GM12878 (cell line): ENCODE measurements around the gene FBXO42. TPM values are rescaled to one million over a fixed set of nuclear protein-coding genes. Genes with fewer than 3 reads are reported as not detected.
"Not testable (repeated sequence)": the region's sequence is repeated elsewhere in the genome, so short reads cannot be mapped to it uniquely, and the experiment has no call there.

Experiments used
- ATAC-seq: fragments of 200-7000 bp; cut with Tn5 transposase; 3 replicates; pipeline ENCODE4 v1.9.1; 2020; ENCODE audit warnings: mild to moderate bottlenecking, moderate library complexity
- BruUV-seq: library from RNA; stranded (reverse); fragments of 400-500 nt; replicated peaks from 2 replicates; lab custom pipeline; 2021; lab: Mats Ljungman, UMichigan
- CTCF ChIA-PET: fragments of 300-600 bp; sonication (Branson Sonifier 250); formaldehyde crosslinking; extraction: SDS; loops from one replicate; lab custom pipeline; 2021; ENCODE audit warnings: inconsistent platforms; lab: Yijun Ruan, JAX
- POLR2A ChIA-PET: fragments of 350-600 bp; formaldehyde crosslinking; extraction: SDS; loops from one replicate; lab custom pipeline; 2021; ENCODE audit warnings: inconsistent platforms; lab: Charles Lee
- RAD21 ChIA-PET: fragments of 300-600 bp; sonication (Branson Sonifier 250); formaldehyde crosslinking; loops from one replicate; lab custom pipeline; 2023; ENCODE audit warnings: antibody characterized with exemption; ENCODE audit not compliant: unreplicated experiment; lab: Charles Lee
- SMC1A ChIA-PET: fragments of 300-600 bp; sonication (Branson Sonifier 250); formaldehyde crosslinking; loops from one replicate; lab custom pipeline; 2023; ENCODE audit not compliant: unreplicated experiment, uncharacterized antibody; lab: Charles Lee
- DNase-seq: peaks from one replicate; pipeline ENCODE4 v3.0.0-alpha.2; 2011; ENCODE audit warnings: low read depth, low spot score
- FAIRE-seq: peaks from 3 replicates; lab custom pipeline; 2011; peaks lifted over from hg19 to GRCh38; lab: Jason Lieb, UNC
- H2AFZ ChIP-seq: 2 replicates; pipeline ENCODE4 v1.6.0; 2011; ENCODE audit warnings: low read depth, low read length, control low read depth; ENCODE audit not compliant: control insufficient read depth
- H3K27ac ChIP-seq: 2 replicates; pipeline ENCODE4 v1.5.1; 2011; ENCODE audit warnings: control low read depth; ENCODE audit not compliant: control insufficient read depth, insufficient read depth
- H3K27me3 ChIP-seq, 2 experiments: replicated peaks in 1 of 2; 2 replicates each; pipeline versions ENCODE4 v1.6.0 to v1.6.1; 2011; ENCODE audit warnings: low read length in 1 of 2; ENCODE audit not compliant: control insufficient read depth in 2 of 2, insufficient read depth in 2 of 2
- H3K36me3 ChIP-seq, 2 experiments: 2 replicates each; pipeline ENCODE4 v1.5.1; 2011; ENCODE audit warnings: low read length in 1 of 2; ENCODE audit not compliant: control insufficient read depth in 2 of 2, insufficient read depth in 2 of 2
- H3K4me1 ChIP-seq: 2 replicates; pipeline ENCODE4 v1.6.1; 2011; ENCODE audit warnings: mild to moderate bottlenecking, low read length, moderate library complexity, mixed read lengths; ENCODE audit not compliant: control insufficient read depth, insufficient read depth
- H3K4me2 ChIP-seq: 2 replicates; pipeline ENCODE4 v1.6.0; 2011; ENCODE audit warnings: control low read depth; ENCODE audit not compliant: control insufficient read depth, insufficient read depth
- H3K4me3 ChIP-seq: fragments of 200-600 bp; sonication (generic); 2 replicates; pipeline ENCODE4 v1.5.1; 2016
- H3K79me2 ChIP-seq: 2 replicates; pipeline ENCODE4 v1.6.0; 2011; ENCODE audit warnings: low read length; ENCODE audit not compliant: control insufficient read depth, insufficient read depth
- H3K9ac ChIP-seq: 2 replicates; pipeline ENCODE4 v1.8.0; 2011; ENCODE audit warnings: low read length, control low read depth, mixed read lengths; ENCODE audit not compliant: control insufficient read depth, insufficient read depth
- H3K9me3 ChIP-seq: replicated peaks from 3 replicates; pipeline ENCODE4 v1.5.1; 2011; ENCODE audit warnings: mild to moderate bottlenecking, low read length; ENCODE audit not compliant: control insufficient read depth, insufficient read depth
- H4K20me1 ChIP-seq: 2 replicates; pipeline ENCODE4 v1.6.0; 2011; ENCODE audit not compliant: control insufficient read depth, insufficient read depth
- SPI1 ChIP-seq: IDR thresholded peaks from 2 replicates; pipeline ENCODE4 v1.6.1; 2011; ENCODE audit warnings: low read depth, mild to moderate bottlenecking, low read length, moderate library complexity, borderline replicate concordance; ENCODE audit not compliant: insufficient read depth
- SUZ12 ChIP-seq: fragments of 200-600 bp; sonication (generic); IDR thresholded peaks from one replicate; pipeline ENCODE4 v1.6.1; 2018; ENCODE audit warnings: antibody characterized with exemption, mild to moderate bottlenecking; ENCODE audit not compliant: unreplicated experiment
- WGBS: methylation state at CpG from one replicate; pipeline ENCODE4 v1.1.6; 2016; ENCODE audit warnings: low lambda C conversion rate; ENCODE audit not compliant: insufficient replicate concordance, insufficient coverage; ENCODE audit errors: missing lambda C conversion rate; 5-methylcytosine and 5-hydroxymethylcytosine counted together
- in situ Hi-C: fragments of 300-500 bp; cut with MboI; formaldehyde crosslinking; loops from 9 replicates; pipeline ENCODE4 v1.14.3; 2018; ENCODE audit warnings: mixed read lengths
- intact Hi-C: fragments of 100-400 bp; cut with micrococcal nuclease; formaldehyde crosslinking; loops from one replicate; pipeline ENCODE4 v1.14.2; 2022; ENCODE audit not compliant: unreplicated experiment
- polyA plus RNA-seq, 11 experiments: library from polyadenylated mRNA; depleted of rRNA in 4 of 11; unstranded in 6 of 11; stranded (reverse) in 5 of 11; fragments of >200 nt; fragmentation: Nextera tagmentation in 4 of 11; fragmentation: Illumina TruSeq in 1 of 11; extraction: Ambion mirVana in 4 of 11; extraction: Trizol in 1 of 11; gene quantifications; 1 replicate in 1 of 11; 2 replicates in 10 of 11; pipeline versions ENCODE4 v1.2.1 to v1.2.3, GENCODE V29; 2011 to 2016; ENCODE audit warnings: inconsistent platforms in 2 of 11, missing spikeins in 2 of 11, low read depth in 1 of 11
- total RNA-seq, 4 experiments: library from RNA; depleted of rRNA in 3 of 4; stranded (reverse); fragments of >200 nt in 3 of 4; fragmentation: Illumina TruSeq in 1 of 4; extraction: Trizol in 1 of 4; gene quantifications; 2 replicates each; pipeline versions ENCODE4 v1.2.1 to v1.2.3, GENCODE V29; 2013 to 2021

FBXO42 gene
- total and polyA plus RNA-seq, 10 of the 15 experiments (the other 5 are each of a cell fraction or from before 2014, with no cell fraction given): 6.1 to 23.8 (median 15.2) TPM

DNA sequence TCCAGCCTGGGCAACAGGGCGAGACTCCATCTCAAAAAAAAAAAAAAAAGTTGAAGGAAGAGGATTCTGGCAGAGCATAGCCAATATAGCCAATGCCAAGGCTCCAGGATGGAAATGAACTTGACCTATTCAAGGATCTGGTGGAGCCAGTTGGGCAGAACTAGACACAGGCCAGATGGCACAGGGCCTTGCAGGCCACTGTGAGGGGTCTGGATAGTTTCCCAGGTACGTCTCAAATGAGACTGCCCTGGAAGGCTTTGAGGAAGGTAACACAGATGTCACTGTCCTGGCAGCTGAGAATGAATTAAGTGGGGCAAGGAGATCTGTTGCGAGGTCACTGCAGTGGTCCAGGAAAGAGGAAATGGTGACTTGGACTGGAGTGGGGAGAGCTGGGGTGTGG is 127.8 kb downstream of the FBXO42 start:
- no peak overlapping the region for H3K9ac ChIP-seq
- SMC1A ChIA-PET: no interaction called here

DNA sequence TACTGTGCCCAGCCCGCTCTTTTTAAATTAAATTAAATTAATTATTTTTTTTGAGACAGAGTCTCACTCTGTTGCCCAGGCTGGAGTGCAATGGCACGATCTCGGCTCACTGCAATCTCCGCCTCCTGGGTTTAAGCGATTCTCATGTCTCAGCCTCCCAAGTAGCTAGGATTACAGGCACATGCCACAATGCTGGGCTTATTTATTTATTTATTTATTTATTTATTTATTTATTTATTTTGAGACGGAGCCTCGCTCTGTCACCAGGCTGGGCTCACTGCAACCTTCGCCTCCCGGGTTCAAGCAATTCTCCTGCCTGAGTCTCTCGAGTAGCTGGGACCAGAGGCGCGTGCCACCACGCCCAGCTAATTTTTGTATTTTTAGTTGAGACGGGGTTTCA is 129.6 kb downstream of the FBXO42 start:
- H3K27me3 ChIP-seq, H3K4me2 ChIP-seq, H3K4me1 ChIP-seq, intact Hi-C loops, H3K79me2 ChIP-seq, BruUV-seq, H3K36me3 ChIP-seq, DNase-seq, CTCF ChIA-PET, H4K20me1 ChIP-seq, SMC1A ChIA-PET, H3K9ac ChIP-seq, in situ Hi-C loops, H3K9me3 ChIP-seq, ATAC-seq, FAIRE-seq, H3K4me3 ChIP-seq, H3K27ac ChIP-seq, H2AFZ ChIP-seq: not testable (repeated sequence)
- ChIA-PET POLR2A (interaction anchor here (0.5 to 0.7 kb wide), 2 partner anchors 32 to 392 kb away, joined by 4 to 6 read pairs; no protein-coding TSS in a partner anchor), RAD21 (interaction anchor here (1.1 to 1.6 kb wide), 2 partner anchors 16 to 144 kb away, joined by 3 to 4 read pairs; no protein-coding TSS in a partner anchor)
- WGBS: 75% methylated on average over 14 of the region's 14 CpGs

More for the DNA sequence above, 127.8 kb downstream of the FBXO42 start:
- no peak for ATAC-seq
- BruUV-seq: no TSS peak
- ChIA-PET RAD21 (interaction anchor here (0.7 kb wide), 1 partner anchor 177 kb away, joined by 3 read pairs; no protein-coding TSS in a partner anchor), POLR2A (interaction anchor here (0.5 kb wide), 1 partner anchor 10 kb away, joined by 6 read pairs; no protein-coding TSS in a partner anchor), CTCF (interaction anchor here (1.3 kb wide), 1 partner anchor 146 kb away, joined by 4 read pairs; no protein-coding TSS in a partner anchor)
- Histone ChIP-seq H3K4me1 (no peaks in the 10 kb centered on the region), H2AFZ (no peak overlapping the region), H3K27me3 (peaks cover 2 to 7% of the 10 kb centered on the region in 2 experiments), H3K4me2 (no peak overlapping the region), H3K36me3 (no peaks in the 10 kb centered on the region), H3K79me2 (no peaks in the 10 kb centered on the region), H3K27ac (no peak overlapping the region), H4K20me1 (no peaks in the 10 kb centered on the region), H3K9me3 (no peaks in the 10 kb centered on the region), H3K4me3 (no peak overlapping the region)
- DNase-seq: no peak
- FAIRE-seq: no peak
- in situ Hi-C loops (no loop called here), intact Hi-C loops (no loop called here)
- WGBS: 34% methylated on average over 2 of the region's 3 CpGs
- TF ChIP-seq SUZ12 (no peak), SPI1 (peak; percentile 17; the same call in 1 of the 2 replicates)
